ENCODE data around the gene RFC5.
"Not testable (repeated sequence)": the region's sequence is repeated elsewhere in the genome, so short reads cannot be mapped to it uniquely, and the experiment has no call there.

DNA sequence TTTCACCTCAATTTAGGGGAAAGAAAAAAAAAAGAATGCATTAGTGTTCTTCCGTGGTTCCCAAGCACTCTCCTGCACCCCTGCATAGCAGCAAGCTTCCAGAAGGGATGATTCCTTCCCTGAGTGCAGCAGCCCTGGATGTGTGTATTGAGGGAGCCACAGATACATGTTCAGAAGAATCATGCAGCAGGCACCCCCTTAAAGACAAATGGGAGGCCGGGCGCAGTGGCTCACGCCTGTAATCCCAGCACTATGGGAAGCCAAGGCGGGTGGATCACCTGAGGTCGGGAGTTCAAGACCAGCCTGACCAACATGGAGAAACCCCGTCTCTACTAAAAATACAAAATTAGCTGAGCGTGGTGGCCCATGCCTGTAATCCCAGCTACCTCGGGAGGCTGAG lies 65.0 kb downstream of the RFC5 start:
- TF ChIP-seq, protein P1, sequence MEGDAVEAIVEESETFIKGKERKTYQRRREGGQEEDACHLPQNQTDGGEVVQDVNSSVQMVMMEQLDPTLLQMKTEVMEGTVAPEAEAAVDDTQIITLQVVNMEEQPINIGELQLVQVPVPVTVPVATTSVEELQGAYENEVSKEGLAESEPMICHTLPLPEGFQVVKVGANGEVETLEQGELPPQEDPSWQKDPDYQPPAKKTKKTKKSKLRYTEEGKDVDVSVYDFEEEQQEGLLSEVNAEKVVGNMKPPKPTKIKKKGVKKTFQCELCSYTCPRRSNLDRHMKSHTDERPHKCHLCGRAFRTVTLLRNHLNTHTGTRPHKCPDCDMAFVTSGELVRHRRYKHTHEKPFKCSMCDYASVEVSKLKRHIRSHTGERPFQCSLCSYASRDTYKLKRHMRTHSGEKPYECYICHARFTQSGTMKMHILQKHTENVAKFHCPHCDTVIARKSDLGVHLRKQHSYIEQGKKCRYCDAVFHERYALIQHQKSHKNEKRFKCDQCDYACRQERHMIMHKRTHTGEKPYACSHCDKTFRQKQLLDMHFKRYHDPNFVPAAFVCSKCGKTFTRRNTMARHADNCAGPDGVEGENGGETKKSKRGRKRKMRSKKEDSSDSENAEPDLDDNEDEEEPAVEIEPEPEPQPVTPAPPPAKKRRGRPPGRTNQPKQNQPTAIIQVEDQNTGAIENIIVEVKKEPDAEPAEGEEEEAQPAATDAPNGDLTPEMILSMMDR (IDR thresholded peaks at IDR 0.05), result not testable (repeated sequence)
- not testable (repeated sequence) for TF ChIP-seq POLR2A (IDR thresholded peaks at IDR 0.05)

All from Peyer's patch (tissue), 4 donors.